Ascending aorta (tissue), 2 donors: ENCODE results near the gene CCM2L. TPM values are rescaled to one million over a fixed set of nuclear protein-coding genes. Genes with fewer than 3 reads are reported as not detected.

Experiments
- DNase-seq, 2 donors: peaks; one replicate each; pipeline ENCODE4 v3.0.0-alpha.2; 2019; ENCODE audit warnings: low spot score in 2 of 2
- H3K27ac ChIP-seq, 2 donors: fragments of 200-600 bp; sonication (generic); one replicate each; pipeline ENCODE4 v1.5.1; 2016 to 2017; ENCODE audit warnings: mild to moderate bottlenecking in 1 of 2
- H3K27me3 ChIP-seq: fragments of 200-600 bp; sonication (generic); one replicate; pipeline ENCODE4 v1.5.1; 2017
- H3K36me3 ChIP-seq, 2 donors: fragments of 200-600 bp; sonication (generic); one replicate each; pipeline ENCODE4 v1.5.1; 2016
- H3K4me1 ChIP-seq, 2 donors: fragments of 200-600 bp; sonication (generic); one replicate each; pipeline ENCODE4 v1.5.1; 2016 to 2017; ENCODE audit warnings: mild to moderate bottlenecking in 1 of 2
- H3K4me3 ChIP-seq, 2 donors: fragments of 200-600 bp; sonication (generic); one replicate each; pipeline ENCODE4 v1.5.1; 2016 to 2017; ENCODE audit warnings: mild to moderate bottlenecking in 1 of 2
- H3K9me3 ChIP-seq, 2 donors: fragments of 200-600 bp; sonication (generic); one replicate each; pipeline ENCODE4 v1.5.1; 2016
- intact Hi-C: fragments of 100-400 bp; cut with DNase I; formaldehyde crosslinking; loops from one replicate; pipeline ENCODE4 v1.15.1; 2023
- total RNA-seq: library from RNA; depleted of rRNA; stranded (reverse); fragments of >200 nt; gene quantifications from one replicate; pipeline ENCODE4 v1.1.0, GENCODE V29; 2016
- TF ChIP-seq, protein P1 (sequence below), 3 experiments: fragments of 200-600 bp in 2 of 3; fragments of 450-650 bp in 1 of 3; sonication (generic) in 2 of 3; IDR thresholded peaks; one replicate each; pipeline ENCODE4 v1.5.1; 2016 to 2019; ENCODE audit warnings: antibody characterized with exemption in 3 of 3, mild to moderate bottlenecking in 1 of 3, moderate library complexity in 1 of 3

CCM2L gene
- total RNA-seq, 1 donor from 2014 or later, result 38.6 TPM

GRCh38 chr20:32070690-32071213 is 60.5 kb downstream of the CCM2L start:
- Histone ChIP-seq H3K27ac (no peak overlapping the region), H3K36me3 (no peaks in the 10 kb centered on the region), H3K9me3 (no peaks in the 10 kb centered on the region), H3K27me3 (no peaks in the 10 kb centered on the region), H3K4me3 (no peak overlapping the region), H3K4me1 (no peaks in the 10 kb centered on the region)
- no peak for DNase-seq
- TF ChIP-seq, protein P1, sequence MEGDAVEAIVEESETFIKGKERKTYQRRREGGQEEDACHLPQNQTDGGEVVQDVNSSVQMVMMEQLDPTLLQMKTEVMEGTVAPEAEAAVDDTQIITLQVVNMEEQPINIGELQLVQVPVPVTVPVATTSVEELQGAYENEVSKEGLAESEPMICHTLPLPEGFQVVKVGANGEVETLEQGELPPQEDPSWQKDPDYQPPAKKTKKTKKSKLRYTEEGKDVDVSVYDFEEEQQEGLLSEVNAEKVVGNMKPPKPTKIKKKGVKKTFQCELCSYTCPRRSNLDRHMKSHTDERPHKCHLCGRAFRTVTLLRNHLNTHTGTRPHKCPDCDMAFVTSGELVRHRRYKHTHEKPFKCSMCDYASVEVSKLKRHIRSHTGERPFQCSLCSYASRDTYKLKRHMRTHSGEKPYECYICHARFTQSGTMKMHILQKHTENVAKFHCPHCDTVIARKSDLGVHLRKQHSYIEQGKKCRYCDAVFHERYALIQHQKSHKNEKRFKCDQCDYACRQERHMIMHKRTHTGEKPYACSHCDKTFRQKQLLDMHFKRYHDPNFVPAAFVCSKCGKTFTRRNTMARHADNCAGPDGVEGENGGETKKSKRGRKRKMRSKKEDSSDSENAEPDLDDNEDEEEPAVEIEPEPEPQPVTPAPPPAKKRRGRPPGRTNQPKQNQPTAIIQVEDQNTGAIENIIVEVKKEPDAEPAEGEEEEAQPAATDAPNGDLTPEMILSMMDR (IDR thresholded peaks at IDR 0.05), result no peak
- intact Hi-C loops, result no loop called here

GRCh38 chr20:32071395-32072167 is 61.3 kb downstream of the CCM2L start:
- Histone ChIP-seq H3K27ac (no peak overlapping the region), H3K27me3 (no peaks in the 10 kb centered on the region), H3K4me3 (no peak overlapping the region), H3K9me3 (no peaks in the 10 kb centered on the region), H3K4me1 (no peaks in the 10 kb centered on the region), H3K36me3 (no peaks in the 10 kb centered on the region)
- intact Hi-C loops, result no loop called here
- no peak for DNase-seq
- TF ChIP-seq, protein P1 (IDR thresholded peaks at IDR 0.05), result no peak

GRCh38 chr20:32072168-32072750 is 62.0 kb downstream of the CCM2L start:
- Histone ChIP-seq H3K9me3 (no peaks in the 10 kb centered on the region), H3K27ac (no peak overlapping the region), H3K4me3 (no peak overlapping the region), H3K4me1 (no peaks in the 10 kb centered on the region), H3K36me3 (no peaks in the 10 kb centered on the region), H3K27me3 (no peaks in the 10 kb centered on the region)
- TF ChIP-seq, protein P1 (IDR thresholded peaks at IDR 0.05), result no peak
- no peak for DNase-seq
- intact Hi-C loops, result no loop called here

GRCh38 chr20:32075534-32075933 is 65.3 kb downstream of the CCM2L start:
- H3K27ac ChIP-seq, result no peak overlapping the region
- H3K4me1 ChIP-seq, result no peaks in the 10 kb centered on the region
- no peaks in the 10 kb centered on the region for H3K9me3 ChIP-seq
- H3K36me3 ChIP-seq, result no peaks in the 10 kb centered on the region
- TF ChIP-seq, protein P1 (IDR thresholded peaks at IDR 0.05), result no peak
- no peak for DNase-seq
- H3K27me3 ChIP-seq, result no peaks in the 10 kb centered on the region
- H3K4me3 ChIP-seq, result no peak overlapping the region
- intact Hi-C loops, result no loop called here

DNA sequence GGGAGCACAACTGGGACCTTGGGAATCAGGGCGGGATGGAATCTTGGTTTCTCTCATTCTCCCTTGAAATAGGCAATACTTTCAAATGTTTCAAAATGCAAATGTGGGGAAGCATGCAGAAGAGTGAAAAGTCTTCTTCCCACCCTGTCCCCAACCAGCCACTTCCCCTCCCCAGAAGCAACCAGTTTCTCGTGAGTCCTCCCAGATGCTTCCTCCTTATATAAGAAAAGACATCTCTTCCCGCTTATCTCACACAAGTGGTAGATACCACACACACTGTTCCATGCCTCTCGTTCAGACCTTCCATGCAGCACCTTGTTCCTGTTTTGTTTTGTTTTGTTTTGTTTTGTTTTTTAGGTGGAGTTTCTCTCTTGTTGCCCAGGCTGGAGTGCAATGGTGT is 67.0 kb downstream of the CCM2L start:
- Histone ChIP-seq H3K4me3 (no peak overlapping the region), H3K27ac (no peak overlapping the region), H3K4me1 (no peaks in the 10 kb centered on the region), H3K36me3 (no peaks in the 10 kb centered on the region), H3K27me3 (no peaks in the 10 kb centered on the region), H3K9me3 (no peaks in the 10 kb centered on the region)
- TF ChIP-seq, protein P1 (IDR thresholded peaks at IDR 0.05), result no peak
- no peak for DNase-seq
- intact Hi-C loops, result no loop called here
